MM.1S (cell line): Measurements from ENCODE around the gene FAM53C.

Source experiments
- CTCF ChIP-seq: fragments of 300-600 bp; sonication (generic); IDR thresholded peaks from 2 replicates; pipeline ENCODE4 v1.5.1; 2016; ENCODE audit warnings: antibody characterized with exemption, low read length, mixed read lengths
- EZH2 ChIP-seq: fragments of 300-600 bp; sonication (generic); optimal IDR thresholded peaks from 2 replicates; pipeline ENCODE3; 2017; ENCODE audit warnings: low read depth, mild to moderate bottlenecking, antibody characterized with exemption, low read length, mixed read lengths

DNA sequence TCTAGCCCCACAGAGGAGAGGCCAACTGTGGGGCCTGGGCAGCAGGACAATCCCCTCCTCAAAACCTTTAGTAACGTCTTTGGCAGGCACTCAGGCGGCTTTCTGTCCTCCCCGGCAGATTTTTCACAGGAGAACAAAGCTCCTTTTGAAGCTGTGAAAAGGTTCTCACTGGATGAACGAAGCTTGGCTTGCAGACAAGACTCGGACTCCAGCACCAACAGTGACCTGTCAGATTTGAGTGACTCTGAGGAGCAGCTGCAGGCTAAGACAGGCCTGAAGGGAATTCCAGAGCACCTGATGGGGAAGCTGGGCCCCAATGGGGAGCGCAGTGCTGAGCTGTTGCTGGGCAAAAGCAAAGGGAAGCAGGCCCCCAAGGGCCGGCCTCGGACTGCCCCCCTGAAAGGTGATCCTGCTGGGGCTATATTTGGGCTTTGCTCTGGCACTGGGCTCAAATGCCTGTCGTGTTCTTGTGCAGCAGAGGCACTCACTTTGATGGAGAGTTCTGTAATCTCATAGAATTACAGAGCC lies 53.9 kb downstream of the FAM53C start:
- TF ChIP-seq CTCF = no peak
- no peak for TF ChIP-seq EZH2
